ENCODE measurements around the gene SDR39U1. TPM values are rescaled to one million over a fixed set of nuclear protein-coding genes. Genes with fewer than 3 reads are reported as not detected.

SDR39U1 gene
- total RNA-seq, 2 donors from 2014 or later, result 40.4 to 41.3 TPM

- Mint-ChIP-seq H3K27ac (no peak overlapping the region), H3K9me3 (no peaks in the 10 kb centered on the region), H3K27me3 (ENCODE audit: insufficient read depth) (peaks cover 25% of the 10 kb centered on the region), H3K4me3 (no peak overlapping the region), H3K36me3 (ENCODE audit: low read depth) (no peaks in the 10 kb centered on the region), H3K4me1 (peaks cover 31% of the 10 kb centered on the region)
- Histone ChIP-seq H3K27ac (ENCODE audit: low read depth, low read length) (no peak overlapping the region), H3K9me3 (ENCODE audit: control insufficient read depth, low read length) (no peaks in the 10 kb centered on the region), H3K4me3 (ENCODE audit: low read length) (no peak overlapping the region), H3K9ac (ENCODE audit: extremely low read depth, low read length, poor library complexity, severe bottlenecking) (no peak overlapping the region), H3K36me3 (ENCODE audit: control insufficient read depth, insufficient read depth, low read length) (no peaks in the 10 kb centered on the region), H3K27me3 (ENCODE audit: control insufficient read depth, insufficient read depth, low read length, poor library complexity, severe bottlenecking) (peaks cover 11% of the 10 kb centered on the region), H3K4me1 (ENCODE audit: control insufficient read depth, insufficient read depth, low read length) (peaks cover 4% of the 10 kb centered on the region)
- 87 to 90% methylated on average over 5 to 8 of the region's 8 CpGs for WGBS, 2 experiments (ENCODE audit: insufficient coverage in 1 of 2, insufficient read length in 1 of 2)
- peak; percentile 35 for TF ChIP-seq CTCF (conservative IDR thresholded peaks at IDR 0.05)
- no peak for DNase-seq
These were observed 50.1 kb downstream of the SDR39U1 start for GRCh38 chr14:24392325-24393091.

- Mint-ChIP-seq H3K9me3 (no peaks in the 10 kb centered on the region), H3K4me1 (peaks cover 26% of the 10 kb centered on the region), H3K4me3 (no peak overlapping the region), H3K27me3 (ENCODE audit: insufficient read depth) (peaks cover 32% of the 10 kb centered on the region), H3K27ac (no peak overlapping the region), H3K36me3 (ENCODE audit: low read depth) (no peaks in the 10 kb centered on the region)
- Histone ChIP-seq H3K9ac (ENCODE audit: extremely low read depth, low read length, poor library complexity, severe bottlenecking) (no peak overlapping the region), H3K9me3 (ENCODE audit: control insufficient read depth, low read length) (no peaks in the 10 kb centered on the region), H3K4me3 (ENCODE audit: low read length) (no peak overlapping the region), H3K36me3 (ENCODE audit: control insufficient read depth, insufficient read depth, low read length) (no peaks in the 10 kb centered on the region), H3K27me3 (ENCODE audit: control insufficient read depth, insufficient read depth, low read length, poor library complexity, severe bottlenecking) (peaks cover 20% of the 10 kb centered on the region), H3K27ac (ENCODE audit: low read depth, low read length) (no peak overlapping the region), H3K4me1 (ENCODE audit: control insufficient read depth, insufficient read depth, low read length) (peaks cover 4% of the 10 kb centered on the region)
- TF ChIP-seq CTCF (conservative IDR thresholded peaks at IDR 0.05), result no peak
- 94 to 98% methylated on average over 4 to 6 of the region's 6 CpGs for WGBS, 2 experiments (ENCODE audit: insufficient coverage in 1 of 2, insufficient read length in 1 of 2)
- DNase-seq, result no peak
These were observed 51.7 kb downstream of the SDR39U1 start for GRCh38 chr14:24390701-24391468.

Other genes with a start within 250 kb of the SDR39U1 start
- 10 to 100 TPM; 37.4 to 40.8 TPM for gene TM9SF1, start 247.3 kb downstream of the SDR39U1 start, total RNA-seq
- gene TSSK4, start 237.1 kb downstream of the SDR39U1 start, total RNA-seq, result under 1 TPM; 0.38 to 0.51 TPM
- gene CHMP4A, start 229.3 kb downstream of the SDR39U1 start, total RNA-seq, result 10 to 100 TPM; 38.8 to 44.3 TPM
- gene MDP1, start 226.7 kb downstream of the SDR39U1 start, total RNA-seq, result 10 to 100 TPM; 21.0 to 25.0 TPM
- gene NEDD8, start 210.4 kb downstream of the SDR39U1 start, total RNA-seq, result 100 to 1,000 TPM; 210 to 267 TPM
- 10 to 100 TPM; 56.1 to 63.1 TPM for gene GMPR2, start 209.8 kb downstream of the SDR39U1 start, total RNA-seq
- 10 to 100 TPM; 43.4 to 43.5 TPM for gene TINF2, start 200.2 kb downstream of the SDR39U1 start, total RNA-seq
- gene TGM1, start 179.6 kb downstream of the SDR39U1 start, total RNA-seq, result 1 to 10 TPM; 1.6 to 3.4 TPM
- gene RABGGTA, start 171.2 kb downstream of the SDR39U1 start, total RNA-seq, result 10 to 100 TPM; 20.2 to 20.5 TPM
- 10 to 100 TPM; 21.2 to 22.5 TPM for gene DHRS1, start 143.0 kb downstream of the SDR39U1 start, total RNA-seq
- gene NOP9, start 142.9 kb downstream of the SDR39U1 start, total RNA-seq, result 10 to 100 TPM; 31.1 to 32.0 TPM
- 1 to 10 TPM in 1 of 2 donors, under 1 TPM in 1; 0.97 to 3.1 TPM for gene CIDEB, start 134.8 kb downstream of the SDR39U1 start, total RNA-seq
- 1 to 10 TPM; 7.4 to 9.5 TPM for gene LTB4R2, start 132.6 kb downstream of the SDR39U1 start, total RNA-seq
- gene LTB4R, start 131.3 kb downstream of the SDR39U1 start, total RNA-seq, result 1 to 10 TPM; 6.4 to 6.6 TPM
- not detected for gene ADCY4, start 107.7 kb downstream of the SDR39U1 start, total RNA-seq
- gene RIPK3, start 102.8 kb downstream of the SDR39U1 start, total RNA-seq, result not detected
- 10 to 100 TPM; 24.8 to 34.1 TPM for gene NFATC4, start 74.6 kb downstream of the SDR39U1 start, total RNA-seq
- gene NYNRIN, start 43.8 kb downstream of the SDR39U1 start, total RNA-seq, result 10 to 100 TPM; 19.5 to 19.7 TPM
- gene CBLN3, start 13.1 kb downstream of the SDR39U1 start, total RNA-seq, result 1 to 10 TPM; 2.1 to 2.4 TPM
- 10 to 100 TPM; 46.2 to 46.6 TPM for gene KHNYN, start 12.8 kb downstream of the SDR39U1 start, total RNA-seq
- not detected for gene CMA1, start 65.5 kb upstream of the SDR39U1 start, total RNA-seq
- gene CTSG, start 133.5 kb upstream of the SDR39U1 start, total RNA-seq, result not detected
- not detected for gene GZMH, start 166.9 kb upstream of the SDR39U1 start, total RNA-seq
- not detected for gene GZMB, start 191.4 kb upstream of the SDR39U1 start, total RNA-seq